Stimulated activated naive CD4-positive, alpha-beta T cell treated with Interleukin-2 at 50 U/mL for 16 hours (primary cell): Measurements from ENCODE around the gene USP47.
A peak's percentile ranks its signal among the peaks of the same experiment; 100 is the strongest.

ENCODE experiments used
- DNase-seq: peaks from one replicate; lab custom pipeline; 2025; lab: John Stamatoyannopoulos, UW

Gene USP47

GRCh38 chr11:11966826-11967668, 125.3 kb downstream of the USP47 start:
- peak; percentile 61 for DNase-seq

- DNase-seq, result no peak
Measured at GRCh38 chr11:11967669-11968510, 126.1 kb downstream of the USP47 start.

GRCh38 chr11:11968511-11969280, 126.9 kb downstream of the USP47 start:
- no peak for DNase-seq

GRCh38 chr11:11969380-11970215, 127.8 kb downstream of the USP47 start:
- DNase-seq, result no peak

GRCh38 chr11:11970556-11970955, 128.8 kb downstream of the USP47 start:
- no peak for DNase-seq

- DNase-seq, result no peak
Measured at GRCh38 chr11:11971906-11972547, 130.3 kb downstream of the USP47 start.

- DNase-seq, result no peak
Measured at GRCh38 chr11:11972730-11973341, 131.1 kb downstream of the USP47 start.

- no peak for DNase-seq
Measured at GRCh38 chr11:11973361-11973800, 131.6 kb downstream of the USP47 start.

- no peak for DNase-seq
Measured at GRCh38 chr11:11973866-11974265, 132.1 kb downstream of the USP47 start.

GRCh38 chr11:11975201-11976092, 133.7 kb downstream of the USP47 start:
- no peak for DNase-seq

GRCh38 chr11:11976481-11977127, 134.8 kb downstream of the USP47 start:
- DNase-seq, result no peak

- no peak for DNase-seq
Measured at GRCh38 chr11:11977206-11977938, 135.6 kb downstream of the USP47 start.

GRCh38 chr11:11978098-11978637, 136.4 kb downstream of the USP47 start:
- no peak for DNase-seq

GRCh38 chr11:11978792-11979487, 137.2 kb downstream of the USP47 start:
- no peak for DNase-seq

- no peak for DNase-seq
Measured at GRCh38 chr11:11979488-11980117, 137.8 kb downstream of the USP47 start.

- no peak for DNase-seq
Measured at GRCh38 chr11:11980200-11980599, 138.4 kb downstream of the USP47 start.

- no peak for DNase-seq
Measured at GRCh38 chr11:11980841-11981308, 139.1 kb downstream of the USP47 start.
